T47D (cell line): ENCODE measurements around the gene ZNF438.

Source experiments
- DNase-seq, 2 experiments: peaks; one replicate each; pipeline versions ENCODE4 v3.0.0 to v3.0.0-alpha.2; 2011 to 2012; ENCODE audit warnings: low read depth in 1 of 2, low spot score in 1 of 2
- JUND ChIP-seq: IDR thresholded peaks from 2 replicates; pipeline ENCODE4 v1.6.1; 2012; ENCODE audit warnings: low read depth
- in situ Hi-C: cut with HindIII; loops from 2 replicates; pipeline ENCODE4 v1.10.0; 2016; ENCODE audit warnings: low sequenced_read_pairs, low pct_unique_long_range_greater_than_20kb

The ZNF438 gene

DNA sequence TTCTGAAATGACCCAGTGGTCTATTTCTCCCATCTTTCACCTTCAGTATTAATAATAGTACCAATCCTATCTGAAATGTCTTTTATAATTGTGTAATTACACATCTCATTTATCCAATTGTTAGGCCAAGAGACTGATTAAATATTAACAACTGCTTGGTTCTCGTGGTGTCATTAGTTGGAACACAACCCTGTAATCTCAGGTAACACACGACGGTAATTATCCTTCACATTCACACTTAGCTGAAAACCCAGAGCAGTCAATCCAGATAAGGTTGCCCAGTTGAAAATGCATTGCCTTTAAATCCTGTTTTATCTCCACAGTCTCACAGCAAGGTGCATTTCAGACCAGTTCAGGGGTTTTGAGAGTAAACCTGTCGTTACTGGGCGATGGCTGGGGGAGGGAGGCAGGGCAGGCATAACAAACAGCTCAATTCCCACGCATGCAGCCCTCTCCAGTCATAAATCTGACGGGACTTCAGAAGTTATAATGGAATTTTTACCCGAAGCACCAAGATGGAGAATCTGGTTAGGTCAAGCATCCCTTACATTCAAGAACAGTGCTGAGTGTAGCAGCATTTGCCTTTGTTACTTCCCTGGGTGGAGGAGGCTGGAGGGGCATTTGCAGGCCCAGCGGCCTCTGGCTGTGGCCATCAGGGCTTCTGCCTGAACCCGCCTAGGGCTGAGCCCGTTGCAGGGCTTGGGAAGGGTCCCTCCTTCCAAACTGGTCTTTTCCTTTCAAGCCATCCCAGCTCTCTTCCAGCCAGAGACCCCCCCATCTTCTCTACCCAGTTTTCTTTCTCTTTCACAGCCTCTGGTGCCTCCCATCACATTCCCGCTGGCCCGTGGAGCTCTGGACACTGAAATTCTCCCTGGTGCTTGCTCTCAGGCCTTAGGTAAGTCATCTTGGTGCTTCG lies 201.1 kb downstream of the ZNF438 start:
- no peak for TF ChIP-seq JUND
- in situ Hi-C loops: no loop called here
- DNase-seq: no peak

DNA sequence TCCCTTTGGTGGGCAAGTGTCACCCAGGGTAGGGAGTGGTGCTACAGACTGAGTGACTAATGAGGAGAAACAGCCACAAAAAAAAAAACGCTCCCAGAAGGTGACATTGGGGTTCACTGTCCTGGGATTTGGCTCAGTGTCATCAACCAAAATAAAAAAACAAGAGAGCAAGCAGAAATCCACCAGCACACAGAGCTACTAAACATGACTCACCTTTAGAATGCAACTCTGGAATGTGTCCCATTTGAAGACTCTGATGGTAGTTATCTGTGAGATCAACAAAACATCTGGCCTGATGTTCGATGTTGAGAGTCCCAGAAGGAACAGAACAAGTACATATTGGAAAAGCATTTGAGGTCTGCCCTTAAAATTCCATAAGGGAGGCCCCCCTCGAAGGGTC lies 201.8 kb downstream of the ZNF438 start:
- no peak for TF ChIP-seq JUND
- in situ Hi-C loops: no loop called here
- no peak for DNase-seq

DNA sequence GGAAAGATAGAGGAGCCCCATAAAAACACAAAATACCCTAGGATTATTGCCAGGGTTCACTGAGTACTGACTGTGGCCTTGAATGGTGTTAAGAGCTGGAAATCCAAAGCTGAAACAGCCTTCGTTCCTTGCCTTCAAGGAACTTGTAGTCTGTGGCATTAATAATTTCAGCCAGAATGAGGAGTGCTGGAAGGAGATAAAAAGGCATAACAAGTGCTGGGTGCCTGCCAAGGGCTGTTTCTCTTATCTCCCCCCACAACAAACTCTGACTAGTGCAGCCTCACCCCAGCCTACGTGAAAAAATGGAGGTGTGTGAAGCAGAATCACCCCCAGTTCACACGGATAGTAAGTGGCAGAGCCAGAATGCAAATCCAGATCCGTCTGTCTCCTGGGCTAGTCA lies 203.0 kb downstream of the ZNF438 start:
- no peak for DNase-seq
- in situ Hi-C loops: no loop called here
- TF ChIP-seq JUND: no peak

DNA sequence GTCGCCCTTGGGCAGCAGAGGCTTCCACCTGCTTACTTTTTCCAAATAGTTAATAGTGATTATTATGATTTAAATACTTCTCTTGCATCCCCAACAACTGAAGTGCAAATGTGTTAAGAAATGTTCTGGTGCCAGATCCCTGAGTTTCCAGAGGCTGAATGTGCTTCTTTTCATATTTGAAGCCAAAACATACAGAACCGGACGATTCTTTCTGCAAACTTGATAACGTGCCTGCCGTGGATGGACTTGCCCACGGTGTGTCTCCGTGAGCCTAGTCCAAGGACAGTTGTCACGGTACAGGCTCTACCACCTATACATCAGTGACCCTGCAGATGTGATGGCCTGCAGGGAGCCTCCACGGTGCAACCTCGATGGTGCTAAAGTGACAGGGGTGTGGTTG lies 203.5 kb downstream of the ZNF438 start:
- TF ChIP-seq JUND: no peak
- no peak for DNase-seq
- in situ Hi-C loops: no loop called here

DNA sequence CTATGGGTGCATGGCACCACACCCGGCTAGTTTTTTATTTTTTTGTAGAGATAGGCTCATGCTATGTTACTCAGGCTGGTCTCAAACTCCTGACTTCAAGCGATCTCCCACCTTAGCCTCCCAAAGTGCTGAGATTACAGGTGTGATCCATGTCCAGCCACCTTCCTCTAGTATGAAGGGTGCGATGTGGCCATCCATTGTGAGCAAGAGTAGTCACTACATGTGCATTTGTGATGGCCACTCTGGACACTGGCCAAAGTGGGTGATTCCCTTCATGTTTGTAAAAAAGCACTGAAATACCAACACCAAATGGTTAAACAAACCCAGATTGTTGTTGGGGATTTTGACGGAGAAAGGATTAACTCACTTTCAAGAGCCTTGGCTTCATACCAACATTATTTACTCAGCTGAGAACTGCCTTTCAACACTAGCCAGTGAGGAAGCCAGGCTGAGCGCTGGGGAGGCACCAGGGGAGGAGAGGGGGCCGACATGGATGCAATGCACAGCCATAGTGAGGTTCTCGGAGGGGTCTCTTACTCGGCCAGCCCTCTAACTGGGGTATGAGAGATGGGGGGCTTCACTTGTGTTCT lies 204.0 kb downstream of the ZNF438 start:
- no peak for TF ChIP-seq JUND
- in situ Hi-C loops: no loop called here
- no peak for DNase-seq

DNA sequence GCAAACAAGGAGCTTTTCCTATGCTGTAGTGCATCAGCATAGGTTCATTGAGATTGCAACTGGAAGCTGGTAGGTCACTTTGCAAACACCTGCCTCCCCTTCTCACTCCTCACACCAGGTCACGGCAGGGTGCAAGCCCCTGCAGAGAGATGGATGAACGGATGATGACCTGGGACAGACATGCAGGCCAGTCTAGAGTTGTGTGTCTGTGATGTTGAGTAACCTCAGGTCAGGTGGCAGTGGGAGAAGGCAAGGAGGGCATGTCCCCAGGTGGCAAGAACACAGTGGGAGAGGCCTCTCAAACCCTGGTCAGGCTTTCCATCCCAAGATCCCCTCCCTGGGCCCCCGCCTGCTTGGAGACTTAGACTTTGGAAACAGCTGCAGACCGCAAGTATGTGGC lies 205.0 kb downstream of the ZNF438 start:
- DNase-seq: no peak
- in situ Hi-C loops: no loop called here
- TF ChIP-seq JUND: no peak

DNA sequence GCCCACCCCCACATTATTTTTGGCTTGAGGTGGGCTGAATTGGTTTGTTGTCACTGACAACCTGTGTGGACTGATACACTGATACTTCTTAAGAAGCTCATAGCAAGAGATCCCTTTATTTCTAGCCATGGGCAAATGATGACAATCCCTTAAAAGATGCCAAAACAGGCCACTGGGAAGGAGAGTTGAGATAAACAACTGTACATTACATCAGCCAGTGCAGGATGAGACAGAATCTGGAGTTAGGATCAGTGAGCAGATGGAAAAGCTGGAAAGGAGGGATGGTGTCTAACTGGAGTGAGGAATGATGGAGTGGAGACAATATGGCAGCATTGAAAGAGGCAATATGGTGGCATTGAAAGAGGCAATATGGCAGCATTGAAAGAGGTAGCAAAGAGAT lies 206.2 kb downstream of the ZNF438 start:
- no peak for DNase-seq
- TF ChIP-seq JUND: no peak
- in situ Hi-C loops: no loop called here

DNA sequence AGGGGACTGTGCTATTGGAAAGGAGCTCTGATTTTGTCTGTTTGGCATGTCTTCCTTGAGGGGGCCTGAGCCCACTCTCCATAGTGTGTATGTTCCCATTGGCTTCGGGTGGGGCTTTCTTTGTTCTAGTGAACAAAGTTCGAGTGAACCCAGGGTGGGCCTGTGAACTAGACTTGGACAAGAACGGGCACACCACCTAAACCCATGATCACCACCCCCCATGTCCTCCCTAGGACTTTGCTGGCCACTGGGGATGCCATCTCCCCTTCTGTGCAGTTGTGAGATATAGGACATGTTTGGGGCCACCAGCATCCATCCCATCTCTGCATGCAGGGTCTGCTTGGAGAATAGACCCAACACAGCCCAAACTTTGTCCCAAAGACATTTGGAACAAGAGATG lies 206.6 kb downstream of the ZNF438 start:
- no peak for DNase-seq
- in situ Hi-C loops: no loop called here
- TF ChIP-seq JUND: no peak

DNA sequence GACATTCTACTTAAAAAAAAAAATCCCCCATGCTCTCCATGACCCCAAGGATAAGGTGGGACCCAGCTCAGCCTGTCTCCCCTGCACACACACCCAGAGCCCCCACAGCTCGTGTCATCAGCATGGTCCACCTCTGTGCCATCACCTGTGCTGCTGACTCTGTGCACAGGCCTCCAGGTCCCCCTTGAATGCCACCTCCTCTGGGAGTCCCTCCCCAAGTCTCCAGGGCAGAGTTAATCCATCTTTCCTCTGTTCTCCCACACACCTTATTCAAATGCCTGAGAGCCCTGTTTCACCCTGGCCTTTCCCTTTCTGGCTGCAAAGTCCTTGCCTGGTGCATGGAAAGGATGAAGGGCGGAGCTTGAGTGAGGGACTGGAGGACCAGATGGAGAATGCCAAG lies 208.0 kb downstream of the ZNF438 start:
- TF ChIP-seq JUND: no peak
- DNase-seq: no peak
- in situ Hi-C loops: no loop called here

DNA sequence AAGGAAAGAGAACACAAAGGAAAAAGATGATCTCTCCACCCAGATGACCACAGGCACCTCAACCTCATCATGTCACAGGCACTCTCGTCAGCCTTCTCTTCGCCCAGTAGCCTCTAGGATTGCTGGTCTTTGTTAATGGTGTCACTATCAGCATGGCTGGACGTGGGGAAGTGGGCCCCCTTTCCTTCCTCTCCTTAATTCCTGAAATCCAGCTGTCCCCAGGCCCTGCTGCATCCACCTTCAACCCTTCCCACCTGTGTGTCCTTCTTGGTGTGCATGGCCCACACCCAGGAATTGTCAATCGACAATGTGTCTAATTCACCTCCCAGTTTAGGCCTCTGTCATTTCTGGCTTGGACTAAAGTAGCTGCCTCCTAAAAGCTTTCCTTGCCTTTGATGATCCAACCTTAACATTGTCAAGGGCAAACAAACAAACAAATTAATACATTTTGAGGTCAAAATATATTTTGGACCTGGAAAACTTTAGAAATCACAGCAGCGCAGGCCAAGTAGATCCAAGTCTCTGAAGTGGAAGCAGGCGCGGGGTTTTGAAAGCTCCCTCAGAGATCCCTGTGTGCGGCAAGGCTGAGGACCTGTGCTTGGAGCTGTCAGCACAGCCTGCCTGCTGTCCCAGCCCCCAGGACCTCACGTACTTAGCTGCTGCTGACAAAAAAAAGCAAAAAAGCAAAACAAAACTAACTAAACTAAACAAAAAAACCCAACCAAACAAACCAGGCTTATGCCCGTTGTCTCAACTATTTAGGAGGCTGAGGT lies 208.8 kb downstream of the ZNF438 start:
- in situ Hi-C loops: no loop called here
- TF ChIP-seq JUND: no peak
- DNase-seq: no peak

DNA sequence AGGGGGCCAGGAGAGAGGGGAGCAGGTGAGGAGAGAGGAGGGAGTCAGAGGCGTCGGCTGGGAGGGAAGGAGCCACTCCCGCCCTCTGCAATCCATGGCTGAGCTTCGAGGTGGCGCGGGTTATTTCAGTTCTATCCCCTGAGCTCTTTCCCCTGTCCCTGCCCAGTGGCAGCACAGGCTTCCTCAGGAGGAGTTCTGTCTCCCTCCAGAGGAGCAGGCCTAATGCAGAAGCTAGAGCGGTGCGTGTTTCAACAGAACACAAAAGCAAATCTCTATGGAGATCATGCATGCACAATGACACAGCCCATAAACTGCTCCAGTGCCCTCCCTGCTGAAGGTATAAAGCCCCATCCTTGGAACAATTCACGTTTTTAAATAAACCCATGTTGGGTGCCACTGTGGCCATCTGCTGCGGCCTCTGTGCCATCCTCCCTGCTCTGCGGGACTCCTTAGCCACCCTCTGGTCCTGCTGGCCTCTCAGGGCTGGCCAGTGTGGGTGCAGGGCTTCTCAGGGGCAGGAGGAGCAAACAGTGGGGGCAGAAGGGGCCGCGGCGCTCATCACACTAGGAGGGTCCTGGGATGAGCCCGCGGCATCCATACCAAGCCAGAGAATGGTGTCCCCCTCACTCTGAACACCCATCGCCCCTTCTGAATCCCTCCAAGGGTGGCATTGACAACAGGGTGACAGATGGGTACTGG lies 209.5 kb downstream of the ZNF438 start:
- in situ Hi-C loops: no loop called here
- DNase-seq: no peak
- TF ChIP-seq JUND: no peak

DNA sequence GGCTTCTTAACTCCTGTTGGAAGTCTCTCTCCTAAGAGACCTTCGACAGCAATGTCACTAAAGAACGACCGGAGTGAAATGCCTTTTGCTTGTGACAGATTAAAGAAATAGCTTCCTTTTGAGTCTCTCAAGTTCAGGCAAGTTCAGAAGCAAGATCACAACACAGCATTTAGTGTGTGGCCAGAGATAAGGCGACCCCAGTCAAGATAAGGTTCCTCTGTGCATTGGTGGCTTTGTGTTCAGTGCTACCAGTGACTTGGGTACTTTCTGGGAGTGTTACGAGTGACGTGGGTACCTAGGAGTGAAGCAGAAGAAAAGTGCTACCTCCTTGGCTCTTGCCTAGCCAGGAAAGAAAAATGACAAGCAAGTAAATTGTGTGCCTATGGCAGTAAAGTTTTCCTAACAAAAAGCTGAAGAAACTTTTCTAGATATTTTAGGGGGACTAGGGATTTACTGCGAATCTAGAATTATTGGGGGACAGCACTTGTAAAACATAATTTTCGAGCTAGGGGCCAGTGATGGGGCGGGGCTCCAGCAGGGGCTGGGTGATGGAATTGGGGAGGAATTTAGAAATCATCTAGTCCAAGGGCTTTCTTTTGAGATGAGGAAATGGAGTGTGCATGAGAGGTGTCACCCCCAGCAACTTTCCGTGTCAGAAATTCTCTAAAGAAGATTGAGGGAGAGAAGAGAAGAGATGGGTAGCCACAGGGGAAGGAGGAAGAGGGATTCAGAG lies 210.2 kb downstream of the ZNF438 start:
- in situ Hi-C loops: no loop called here
- no peak for DNase-seq

More for the DNA sequence above, 210.2 kb downstream of the ZNF438 start:
- no peak for TF ChIP-seq JUND
